ENCODE data around the gene ZNF579. TPM values are rescaled to one million over a fixed set of nuclear protein-coding genes. Genes with fewer than 3 reads are reported as not detected.
A peak's percentile ranks its signal among the peaks of the same experiment; 100 is the strongest.

ZNF579 gene
- total RNA-seq, 1 experiment from 2014 or later = 12.6 TPM

DNA sequence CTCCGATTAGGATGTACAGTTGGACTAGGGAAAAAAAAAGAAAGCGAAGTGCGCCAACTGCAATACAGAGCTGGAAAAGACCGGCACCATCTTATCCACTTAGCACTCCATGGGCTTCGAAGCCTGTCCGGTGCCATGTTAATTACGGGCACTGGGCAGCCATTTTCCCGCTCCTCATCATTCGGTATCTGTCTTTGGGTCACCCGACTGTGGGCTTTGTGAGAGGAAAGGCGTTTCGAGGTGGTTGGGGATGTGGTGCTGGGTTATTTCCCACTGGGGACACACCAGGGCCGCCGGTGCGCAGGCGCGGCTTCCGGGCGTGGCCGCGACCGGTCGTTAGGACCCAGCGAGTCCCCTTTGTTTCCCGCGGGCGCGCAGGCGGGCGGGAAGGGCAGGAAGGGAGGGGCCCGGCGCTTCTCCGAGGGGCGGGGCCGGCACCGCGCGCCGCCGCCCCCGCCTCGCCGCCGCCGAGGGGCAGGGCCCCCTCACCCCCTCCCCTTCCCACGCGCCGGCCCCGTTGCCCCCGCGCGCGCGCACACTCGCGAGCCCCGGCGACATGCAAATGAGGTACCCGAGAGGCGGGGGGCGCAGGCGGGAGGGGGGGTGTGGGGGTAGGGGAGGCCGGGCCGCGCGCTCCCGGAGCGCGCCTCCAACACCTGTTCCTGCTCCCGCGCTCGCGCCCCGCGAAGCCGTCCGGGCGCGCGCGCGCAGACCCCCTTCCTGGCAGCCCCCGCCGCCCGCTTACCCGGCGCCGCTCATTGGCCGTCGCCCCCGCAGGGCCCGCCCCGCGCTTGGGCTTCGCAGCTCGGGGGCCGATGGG lies 19.4 kb upstream of the ZNF579 start, which contains the start of gene ZNF524:
ZNF524 (plus strand) TSS at position 447 of the 820 bp plus-strand sequence. CDS start 1,825 bp downstream, outside the sequence.
- peaks cover 28% of the 10 kb centered on the region for H3K36me3 Mint-ChIP-seq (ENCODE audit: insufficient read depth, unreplicated experiment)
- ChIA-PET CTCF (interaction anchor here (0.5 to 1.2 kb wide), 3 partner anchors 12 to 539 kb away, joined by 3 to 4 read pairs (median 3); no protein-coding TSS in a partner anchor), POLR2A (interaction anchor here (0.5 to 2.6 kb wide), 27 partner anchors 8 to 1462 kb away, joined by 3 to 26 read pairs (median 5); partner anchors contain the start of genes CNOT3, NAT14, PPP1R12C and PPP6R1)
- TF ChIP-seq CTCF (IDR thresholded peaks at IDR 0.05; ENCODE audit: unreplicated experiment) = no peak
- peak within 1 kb of the TSS; percentile 97 for H3K4me3 Mint-ChIP-seq (ENCODE audit: unreplicated experiment)
- H3K27me3 Mint-ChIP-seq (ENCODE audit: insufficient read depth, unreplicated experiment) = no peaks in the 10 kb centered on the region
- intact Hi-C loops (cut with micrococcal nuclease) = loop anchor here (1.0 kb wide), 2 partner anchors 42 to 341 kb away; partner anchors contain the start of gene PPP6R1
- H3K27ac Mint-ChIP-seq (ENCODE audit: low read depth, unreplicated experiment) = peak within 1 kb of the TSS; percentile 99
- H3K9me3 Mint-ChIP-seq (ENCODE audit: unreplicated experiment) = no peaks in the 10 kb centered on the region
- no TSS peak for BruUV-seq (replicated peaks)
- H3K4me1 Mint-ChIP-seq (ENCODE audit: insufficient read depth, unreplicated experiment) = peaks cover 42% of the 10 kb centered on the region
- peak; percentile 94 for DNase-seq (ENCODE audit: unreplicated experiment)

GRCh38 chr19:55599468-55599841 lies 18.8 kb upstream of the ZNF579 start, which contains the start of gene FIZ1:
Gene FIZ1 (minus strand): TSS chr19:55599517. CDS start chr19:55597865, 1,652 bp downstream.
- Mint-ChIP-seq H3K4me3 (ENCODE audit: unreplicated experiment) (peak within 1 kb of the TSS; percentile 97), H3K27me3 (ENCODE audit: insufficient read depth, unreplicated experiment) (no peaks in the 10 kb centered on the region), H3K36me3 (ENCODE audit: insufficient read depth, unreplicated experiment) (peaks cover 30% of the 10 kb centered on the region), H3K4me1 (ENCODE audit: insufficient read depth, unreplicated experiment) (peaks cover 36% of the 10 kb centered on the region), H3K9me3 (ENCODE audit: unreplicated experiment) (no peaks in the 10 kb centered on the region), H3K27ac (ENCODE audit: low read depth, unreplicated experiment) (peak within 1 kb of the TSS; percentile 99)
- CTCF ChIA-PET = interaction anchor here (0.5 to 1.2 kb wide), 4 partner anchors 10 to 174 kb away, joined by 3 to 4 read pairs (median 4); no protein-coding TSS in a partner anchor
- intact Hi-C loops (cut with micrococcal nuclease) = loop anchor here (1.0 kb wide), 2 partner anchors 43 to 340 kb away; partner anchors contain the start of gene PPP6R1
- POLR2A ChIA-PET = interaction anchor here (0.6 to 2.6 kb wide), 24 partner anchors 9 to 1399 kb away, joined by 3 to 26 read pairs (median 5); partner anchors contain the start of genes NAT14, PPP1R12C, PPP6R1 and RDH13
- BruUV-seq (replicated peaks) = no TSS peak
- TF ChIP-seq CTCF (IDR thresholded peaks at IDR 0.05; ENCODE audit: unreplicated experiment) = no peak
- peak; percentile 100 for DNase-seq (ENCODE audit: unreplicated experiment)

GRCh38 chr19:55598719-55599467 lies 18.2 kb upstream of the ZNF579 start:
- peak; percentile 96 for DNase-seq (ENCODE audit: unreplicated experiment)
- H3K4me1 Mint-ChIP-seq (ENCODE audit: insufficient read depth, unreplicated experiment) = peaks cover 34% of the 10 kb centered on the region
- no TSS peak for BruUV-seq (replicated peaks)
- H3K36me3 Mint-ChIP-seq (ENCODE audit: insufficient read depth, unreplicated experiment) = peaks cover 31% of the 10 kb centered on the region
- TF ChIP-seq CTCF (IDR thresholded peaks at IDR 0.05; ENCODE audit: unreplicated experiment) = no peak
- H3K27ac Mint-ChIP-seq (ENCODE audit: low read depth, unreplicated experiment) = peak overlapping the region; percentile 99
- ChIA-PET POLR2A (interaction anchor here (0.6 to 2.6 kb wide), 23 partner anchors 9 to 1399 kb away, joined by 3 to 26 read pairs (median 5); partner anchors contain the start of genes NAT14, PPP1R12C, PPP6R1 and RDH13), CTCF (interaction anchor here (0.6 to 1.2 kb wide), 4 partner anchors 9 to 86 kb away, joined by 3 to 4 read pairs (median 4); no protein-coding TSS in a partner anchor)
- intact Hi-C loops (cut with micrococcal nuclease) = loop anchor here (1.0 kb wide), 2 partner anchors 43 to 340 kb away; partner anchors contain the start of gene PPP6R1
- H3K4me3 Mint-ChIP-seq (ENCODE audit: unreplicated experiment) = peak overlapping the region; percentile 97
- no peaks in the 10 kb centered on the region for H3K27me3 Mint-ChIP-seq (ENCODE audit: insufficient read depth, unreplicated experiment)
- H3K9me3 Mint-ChIP-seq (ENCODE audit: unreplicated experiment) = no peaks in the 10 kb centered on the region
